GM19372 (cell line): ENCODE results near the gene GINS2.

ENCODE experiments used
- ATAC-seq: cut with Tn5 transposase; IDR thresholded peaks from one replicate; pipeline ENCODE4 v1.9.1; 2021; ENCODE audit warnings: mild to moderate bottlenecking, low read depth, moderate library complexity; ENCODE audit not compliant: unreplicated experiment

GINS2 gene

DNA sequence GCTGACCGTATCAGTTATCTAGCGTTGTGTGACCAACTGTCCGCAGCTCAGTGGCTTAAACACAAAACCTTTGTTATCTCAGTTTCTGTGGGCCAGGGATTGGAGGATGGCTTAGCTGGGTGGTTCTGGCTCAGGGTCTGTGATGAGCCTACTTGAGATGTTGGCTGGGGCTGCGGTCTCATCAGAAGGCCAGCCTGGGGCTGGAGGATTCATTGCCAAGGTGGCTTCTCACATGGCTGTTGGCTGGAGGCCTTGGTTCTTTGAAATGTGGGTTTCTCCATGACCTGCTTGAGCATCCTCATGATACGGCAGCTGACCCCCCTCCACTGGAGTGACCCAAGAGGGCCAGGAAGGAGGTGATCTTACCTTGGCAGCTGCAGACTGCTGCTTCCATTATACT lies 58.9 kb downstream of the GINS2 start:
- ATAC-seq: no peak

DNA sequence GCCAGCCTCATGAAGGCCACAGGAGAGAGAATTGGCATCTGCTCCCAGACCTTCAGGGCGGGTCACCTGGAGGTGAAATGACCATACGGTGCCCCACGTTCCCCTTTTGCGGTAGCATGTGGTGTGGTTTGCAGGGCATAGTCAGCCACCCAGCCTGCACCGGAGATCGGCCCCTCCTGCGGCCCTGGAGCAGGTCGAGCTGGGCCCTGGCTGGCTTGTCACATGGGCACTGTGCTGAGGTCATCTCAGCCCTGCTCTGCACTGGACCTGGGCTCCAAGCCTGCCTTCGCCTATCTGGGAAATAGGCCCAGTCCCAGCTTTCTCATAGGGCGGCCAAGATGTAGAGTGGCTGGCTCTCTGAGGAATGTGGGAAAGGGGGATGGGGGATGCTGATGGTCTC lies 59.4 kb downstream of the GINS2 start:
- no peak for ATAC-seq

DNA sequence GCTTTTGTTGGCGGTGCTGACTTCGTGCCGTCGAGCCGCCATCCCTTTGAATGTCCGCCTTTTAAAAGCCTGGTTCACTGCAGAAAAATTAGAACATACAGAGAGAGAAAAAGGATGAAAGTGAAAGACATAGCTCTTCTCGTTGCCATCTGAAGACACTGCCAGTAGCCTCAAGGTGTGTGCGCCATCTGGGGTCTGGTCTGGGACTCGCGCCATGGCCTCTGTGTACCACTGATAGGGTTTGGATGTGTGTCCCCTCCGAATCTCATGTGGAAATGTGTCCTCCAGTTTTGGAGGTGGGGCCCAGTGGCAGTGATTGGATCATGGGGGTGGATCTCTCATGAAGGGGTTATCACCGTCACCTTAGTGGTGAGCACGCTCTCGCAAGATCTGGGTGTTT lies 60.1 kb downstream of the GINS2 start:
- no peak for ATAC-seq

DNA sequence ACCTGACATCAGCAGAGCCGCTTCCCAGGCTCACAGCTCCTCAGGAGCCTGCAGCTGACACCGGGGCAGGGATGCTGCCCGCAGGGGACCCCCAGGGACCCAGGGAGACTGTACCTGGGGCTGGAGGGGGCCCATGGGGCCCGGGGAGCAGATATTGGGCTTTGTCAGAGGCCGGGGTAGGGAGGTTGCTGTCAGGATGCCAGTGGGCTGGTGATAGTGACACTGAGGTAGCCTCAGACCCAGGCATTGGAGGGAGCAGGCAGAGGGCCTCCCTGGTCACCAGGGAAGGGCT lies 60.5 kb downstream of the GINS2 start:
- ATAC-seq: no peak

DNA sequence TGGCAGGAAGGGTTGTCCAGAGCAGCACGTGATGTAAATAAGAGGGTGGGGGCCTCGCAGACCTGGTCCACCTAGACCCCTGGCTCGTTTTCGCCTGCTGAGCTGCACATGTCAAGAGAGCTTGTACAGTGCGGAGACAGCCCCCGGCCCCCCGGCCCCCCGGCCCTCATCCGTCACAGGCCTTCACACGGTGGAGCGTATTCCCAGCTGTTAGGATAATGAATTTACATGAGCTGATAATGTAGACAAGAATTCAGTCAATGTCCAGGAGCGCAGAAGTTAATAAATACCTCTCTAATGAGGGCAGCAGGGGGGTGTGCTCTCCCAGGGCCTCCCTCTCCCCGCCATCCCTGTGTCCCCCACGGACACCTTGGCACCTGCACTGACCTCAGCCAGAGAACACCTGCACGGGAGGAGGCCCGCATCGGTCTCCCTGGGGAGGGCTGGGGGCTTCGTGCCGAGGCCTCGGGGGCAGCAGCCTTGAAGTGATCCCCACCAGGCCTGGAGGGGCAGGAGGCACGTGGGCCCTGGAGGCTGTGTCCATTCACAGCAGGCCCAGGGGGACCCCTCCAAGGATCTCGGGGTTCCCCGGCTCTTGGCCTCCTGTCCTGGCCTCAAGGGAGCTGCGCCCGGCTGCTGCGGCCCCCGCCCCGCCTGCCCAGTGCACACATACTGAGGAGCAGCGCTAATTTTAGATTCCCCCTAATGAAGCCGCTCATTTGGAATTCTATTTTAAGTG lies 61.1 kb downstream of the GINS2 start:
- no peak for ATAC-seq

DNA sequence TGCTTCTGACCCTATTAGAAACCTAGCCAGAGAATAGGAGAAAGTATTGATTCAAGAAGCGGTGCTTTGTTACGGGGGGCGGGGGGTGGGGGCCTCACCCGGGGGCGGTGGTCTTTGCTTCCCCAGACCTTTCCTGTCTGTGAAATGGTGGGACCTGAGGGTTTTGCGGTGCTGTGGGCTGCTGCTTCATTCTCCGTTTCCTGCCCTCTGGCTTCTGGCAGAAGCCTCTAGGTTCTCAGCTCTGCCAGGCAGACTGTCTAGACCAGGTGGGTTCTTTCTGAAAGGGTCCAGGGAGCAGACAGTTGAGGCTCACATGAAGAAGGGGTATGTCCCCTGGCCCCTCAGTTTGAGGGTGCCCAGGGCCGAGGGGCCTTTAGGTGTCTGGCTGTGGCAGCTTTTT lies 61.7 kb downstream of the GINS2 start:
- ATAC-seq: no peak
